Stimulated activated CD4-positive, alpha-beta T cell treated with anti-CD3 and anti-CD28 coated beads, Interleukin-15, amount 100 ng/mL, for 24 hours (primary cell): ENCODE results near the gene TNFRSF8.

Experiments
- DNase-seq: peaks from one replicate; pipeline ENCODE4 v3.0.0-alpha.2; 2020

TNFRSF8 gene

GRCh38 chr1:12123172-12123571 lies 60.1 kb downstream of the TNFRSF8 start:
- DNase-seq: no peak

- DNase-seq: peak; percentile 81
These were observed 61.8 kb downstream of the TNFRSF8 start for GRCh38 chr1:12124693-12125421.

GRCh38 chr1:12125422-12126355 lies 62.6 kb downstream of the TNFRSF8 start:
- DNase-seq: no peak

- DNase-seq: no peak
These were observed 63.7 kb downstream of the TNFRSF8 start for GRCh38 chr1:12126781-12127180.

- peak; percentile 65 for DNase-seq
These were observed 64.2 kb downstream of the TNFRSF8 start for GRCh38 chr1:12127206-12127810.

GRCh38 chr1:12128120-12128519 lies 65.0 kb downstream of the TNFRSF8 start:
- DNase-seq: no peak

GRCh38 chr1:12129624-12130023 lies 66.5 kb downstream of the TNFRSF8 start:
- DNase-seq: no peak

- no peak for DNase-seq
These were observed 67.5 kb downstream of the TNFRSF8 start for GRCh38 chr1:12130466-12131130.

GRCh38 chr1:12132078-12132477 lies 69.0 kb downstream of the TNFRSF8 start:
- DNase-seq: no peak

GRCh38 chr1:12134716-12135115 lies 71.6 kb downstream of the TNFRSF8 start:
- DNase-seq: no peak

- no peak for DNase-seq
These were observed 72.5 kb downstream of the TNFRSF8 start for GRCh38 chr1:12135612-12136011.

GRCh38 chr1:12136916-12137610 lies 74.0 kb downstream of the TNFRSF8 start:
- DNase-seq: no peak

- DNase-seq: no peak
These were observed 75.4 kb downstream of the TNFRSF8 start for GRCh38 chr1:12138196-12139168.

- DNase-seq: no peak
These were observed 76.9 kb downstream of the TNFRSF8 start for GRCh38 chr1:12140016-12140415.

GRCh38 chr1:12140515-12141162 lies 77.5 kb downstream of the TNFRSF8 start:
- DNase-seq: no peak

- DNase-seq: no peak
These were observed 78.2 kb downstream of the TNFRSF8 start for GRCh38 chr1:12141163-12141850.

GRCh38 chr1:12142141-12142823 lies 79.2 kb downstream of the TNFRSF8 start:
- DNase-seq: no peak

- DNase-seq: no peak
These were observed 80.0 kb downstream of the TNFRSF8 start for GRCh38 chr1:12142891-12143630.
